Right lobe of liver (tissue), 4 donors: Measurements from ENCODE around the gene C4B.

Source experiments
- POLR2A ChIP-seq: fragments of 450-650 bp; IDR thresholded peaks from one replicate; pipeline ENCODE4 v1.6.1; 2017; ENCODE audit warnings: antibody characterized with exemption, mild to moderate bottlenecking
- TF ChIP-seq, protein P1 (sequence below), 4 donors: fragments of 200-600 bp in 3 of 4; fragments of 450-650 bp in 1 of 4; IDR thresholded peaks; one replicate each; pipeline versions ENCODE4 v1.5.1 to v1.8.0; 2016 to 2022; ENCODE audit warnings: antibody characterized with exemption in 4 of 4, mild to moderate bottlenecking in 2 of 4
- donor health status: DM: no; HTN: no; CAD: no.
- donor health status: DM: no; HTN: no; CAD: no.
- donor health status: DM: no; HTN: yes; CAD: no.

DNA sequence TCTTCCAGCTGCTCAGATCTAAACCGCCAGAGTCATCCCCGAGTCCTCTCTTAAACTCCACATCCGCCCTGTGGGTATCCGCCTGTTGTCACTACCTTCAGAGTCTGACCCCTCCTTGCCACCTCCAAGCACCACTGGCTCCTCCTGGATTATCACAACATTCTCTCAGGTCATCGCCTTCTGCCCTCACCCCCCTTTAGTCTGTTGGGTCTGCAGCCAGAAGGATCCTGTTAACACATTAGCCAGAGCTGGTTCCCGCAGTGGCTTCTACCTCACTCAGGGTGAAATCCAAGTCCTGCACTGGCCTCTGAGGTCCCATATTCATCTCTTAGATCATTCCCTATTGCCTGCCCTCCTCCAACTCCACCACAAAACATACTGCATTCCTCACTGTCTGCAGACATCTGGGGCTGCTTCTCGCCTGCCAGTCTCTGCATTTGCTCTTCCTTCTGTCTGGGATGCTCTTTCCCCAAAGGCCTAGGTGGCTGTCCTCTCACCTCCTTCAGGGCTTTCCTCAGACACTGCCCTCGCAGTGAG is 60.5 kb downstream of the C4B start:
- TF ChIP-seq, protein P1, sequence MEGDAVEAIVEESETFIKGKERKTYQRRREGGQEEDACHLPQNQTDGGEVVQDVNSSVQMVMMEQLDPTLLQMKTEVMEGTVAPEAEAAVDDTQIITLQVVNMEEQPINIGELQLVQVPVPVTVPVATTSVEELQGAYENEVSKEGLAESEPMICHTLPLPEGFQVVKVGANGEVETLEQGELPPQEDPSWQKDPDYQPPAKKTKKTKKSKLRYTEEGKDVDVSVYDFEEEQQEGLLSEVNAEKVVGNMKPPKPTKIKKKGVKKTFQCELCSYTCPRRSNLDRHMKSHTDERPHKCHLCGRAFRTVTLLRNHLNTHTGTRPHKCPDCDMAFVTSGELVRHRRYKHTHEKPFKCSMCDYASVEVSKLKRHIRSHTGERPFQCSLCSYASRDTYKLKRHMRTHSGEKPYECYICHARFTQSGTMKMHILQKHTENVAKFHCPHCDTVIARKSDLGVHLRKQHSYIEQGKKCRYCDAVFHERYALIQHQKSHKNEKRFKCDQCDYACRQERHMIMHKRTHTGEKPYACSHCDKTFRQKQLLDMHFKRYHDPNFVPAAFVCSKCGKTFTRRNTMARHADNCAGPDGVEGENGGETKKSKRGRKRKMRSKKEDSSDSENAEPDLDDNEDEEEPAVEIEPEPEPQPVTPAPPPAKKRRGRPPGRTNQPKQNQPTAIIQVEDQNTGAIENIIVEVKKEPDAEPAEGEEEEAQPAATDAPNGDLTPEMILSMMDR (IDR thresholded peaks at IDR 0.05): no peak
- TF ChIP-seq POLR2A: no peak
